ENCODE results near the gene RAB11FIP3.

DNA sequence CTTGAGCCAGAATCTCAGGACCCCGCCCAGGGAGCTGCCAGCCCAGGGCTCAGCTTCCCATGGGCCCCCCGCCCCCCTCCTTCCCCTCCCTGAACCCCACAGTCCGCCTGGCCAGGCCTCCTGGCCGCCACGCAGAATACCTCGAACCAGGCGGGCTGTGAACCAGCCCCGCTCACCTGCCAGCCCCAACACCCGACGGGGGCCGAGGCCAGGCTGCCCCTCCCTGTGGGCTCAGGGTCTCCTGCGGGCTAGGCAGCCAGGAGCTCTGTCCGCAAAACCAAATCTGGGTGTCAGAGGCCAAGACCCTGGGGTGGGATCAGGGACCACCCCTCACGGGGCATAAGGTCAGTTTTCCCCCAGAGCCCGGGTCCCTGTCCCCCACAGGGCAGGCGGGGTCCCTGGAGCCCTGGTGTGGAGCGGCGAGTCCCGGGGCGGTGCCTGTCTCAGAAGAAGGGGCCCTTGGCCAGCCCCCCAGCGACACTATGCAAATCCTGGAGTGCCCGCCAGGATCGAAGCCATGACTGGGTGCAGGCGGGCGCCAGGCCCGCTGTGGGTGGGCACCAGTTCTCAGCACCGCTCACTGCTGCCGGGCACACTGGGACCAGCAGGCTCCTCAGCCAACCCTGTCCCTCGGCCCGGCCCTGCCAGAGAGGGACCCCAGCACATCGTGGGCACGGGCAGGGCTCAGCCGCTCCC is 128.3 kb downstream of the RAB11FIP3 start:
- TF ChIP-seq, protein P1, sequence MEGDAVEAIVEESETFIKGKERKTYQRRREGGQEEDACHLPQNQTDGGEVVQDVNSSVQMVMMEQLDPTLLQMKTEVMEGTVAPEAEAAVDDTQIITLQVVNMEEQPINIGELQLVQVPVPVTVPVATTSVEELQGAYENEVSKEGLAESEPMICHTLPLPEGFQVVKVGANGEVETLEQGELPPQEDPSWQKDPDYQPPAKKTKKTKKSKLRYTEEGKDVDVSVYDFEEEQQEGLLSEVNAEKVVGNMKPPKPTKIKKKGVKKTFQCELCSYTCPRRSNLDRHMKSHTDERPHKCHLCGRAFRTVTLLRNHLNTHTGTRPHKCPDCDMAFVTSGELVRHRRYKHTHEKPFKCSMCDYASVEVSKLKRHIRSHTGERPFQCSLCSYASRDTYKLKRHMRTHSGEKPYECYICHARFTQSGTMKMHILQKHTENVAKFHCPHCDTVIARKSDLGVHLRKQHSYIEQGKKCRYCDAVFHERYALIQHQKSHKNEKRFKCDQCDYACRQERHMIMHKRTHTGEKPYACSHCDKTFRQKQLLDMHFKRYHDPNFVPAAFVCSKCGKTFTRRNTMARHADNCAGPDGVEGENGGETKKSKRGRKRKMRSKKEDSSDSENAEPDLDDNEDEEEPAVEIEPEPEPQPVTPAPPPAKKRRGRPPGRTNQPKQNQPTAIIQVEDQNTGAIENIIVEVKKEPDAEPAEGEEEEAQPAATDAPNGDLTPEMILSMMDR (conservative IDR thresholded peaks at IDR 0.05): no peak
- TF ChIP-seq ZFX (IDR thresholded peaks at IDR 0.05): no peak

Measured in C4-2B (cell line).